Activated B cell treated with CpG ODN at 0.5 μM for 24 hours (primary cell): ENCODE measurements around the gene MICALL1. TPM values are rescaled to one million over a fixed set of nuclear protein-coding genes. Genes with fewer than 3 reads are reported as not detected.

ENCODE experiments used
- ATAC-seq: fragments of 200-7000 bp; cut with Tn5 transposase; one replicate; pipeline ENCODE4 v1.10.0; 2021; ENCODE audit warnings: low read depth, mild to moderate bottlenecking, moderate library complexity
- CTCF ChIA-PET: fragments of 350-600 bp; sonication (Branson Sonifier 250); formaldehyde crosslinking; loops from one replicate; lab custom pipeline; 2021; ENCODE audit warnings: antibody characterized with exemption; lab: Charles Lee
- POLR2A ChIA-PET: fragments of 350-600 bp; sonication (Branson Sonifier 250); formaldehyde crosslinking; loops from one replicate; lab custom pipeline; 2021; ENCODE audit warnings: antibody characterized with exemption; lab: Charles Lee
- DNase-seq: peaks from one replicate; pipeline ENCODE4 v3.0.0; 2022
- H3K27ac Mint-ChIP-seq: one replicate; pipeline ENCODE4 v1.8.0; 2020; ENCODE audit warnings: mixed read lengths
- H3K27me3 Mint-ChIP-seq: one replicate; pipeline ENCODE4 v1.8.0; 2021; ENCODE audit warnings: mixed read lengths
- H3K36me3 Mint-ChIP-seq: one replicate; pipeline ENCODE4 v1.8.0; 2021; ENCODE audit warnings: low read depth, mixed read lengths
- H3K4me1 Mint-ChIP-seq: one replicate; pipeline ENCODE4 v1.8.0; 2021; ENCODE audit warnings: mixed read lengths
- H3K4me3 Mint-ChIP-seq: one replicate; pipeline ENCODE4 v1.8.0; 2020; ENCODE audit warnings: mild to moderate bottlenecking, mixed read lengths
- H3K9me3 Mint-ChIP-seq: one replicate; pipeline ENCODE4 v1.8.0; 2020; ENCODE audit warnings: mixed read lengths
- intact Hi-C: fragments of 100-400 bp; cut with micrococcal nuclease; formaldehyde crosslinking; loops from one replicate; pipeline ENCODE4 v1.15.1; 2024
- total RNA-seq: library from RNA; stranded (reverse); gene quantifications from 2 replicates; pipeline ENCODE4 v1.2.3, GENCODE V29; 2022
- TF ChIP-seq, protein P1 (sequence below): fragments of 200-600 bp; IDR thresholded peaks from one replicate; pipeline ENCODE4 v1.8.0; 2022; ENCODE audit warnings: antibody characterized with exemption, mild to moderate bottlenecking

MICALL1 gene
- total RNA-seq, 1 donor from 2014 or later = 27.6 TPM

DNA sequence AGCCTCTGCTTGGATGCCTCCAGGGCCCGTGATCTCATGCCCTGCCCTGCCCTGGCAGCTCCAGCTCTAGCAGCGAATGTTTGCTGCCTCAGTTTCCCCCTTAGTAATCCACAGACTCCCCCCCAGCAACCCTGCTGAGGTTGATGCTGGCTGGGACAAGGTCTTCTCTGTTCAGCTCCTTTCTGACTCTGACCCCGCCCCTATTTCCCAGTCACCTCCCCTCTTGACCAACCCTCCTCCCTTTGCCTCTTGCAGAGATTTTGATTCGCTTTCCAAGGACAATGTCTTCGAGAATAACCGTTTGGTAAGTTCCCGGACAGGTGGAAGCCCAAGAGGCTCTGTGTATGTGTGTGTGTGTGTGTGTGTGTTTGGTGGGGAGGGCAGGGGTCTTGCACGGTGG lies 5.6 kb downstream of the MICALL1 start:
- DNase-seq (no peak), ATAC-seq (no peak)
- H3K36me3 Mint-ChIP-seq = peaks cover 25% of the 10 kb centered on the region
- no peaks in the 10 kb centered on the region for H3K27me3 Mint-ChIP-seq
- H3K27ac Mint-ChIP-seq = no peak overlapping the region
- no peak overlapping the region for H3K4me3 Mint-ChIP-seq
- CTCF ChIA-PET = interaction anchor here (1.3 kb wide), 1 partner anchor 13 kb away, joined by 3 read pairs; no protein-coding TSS in a partner anchor
- H3K4me1 Mint-ChIP-seq = peaks cover 13% of the 10 kb centered on the region
- H3K9me3 Mint-ChIP-seq = no peaks in the 10 kb centered on the region
- TF ChIP-seq, protein P1, sequence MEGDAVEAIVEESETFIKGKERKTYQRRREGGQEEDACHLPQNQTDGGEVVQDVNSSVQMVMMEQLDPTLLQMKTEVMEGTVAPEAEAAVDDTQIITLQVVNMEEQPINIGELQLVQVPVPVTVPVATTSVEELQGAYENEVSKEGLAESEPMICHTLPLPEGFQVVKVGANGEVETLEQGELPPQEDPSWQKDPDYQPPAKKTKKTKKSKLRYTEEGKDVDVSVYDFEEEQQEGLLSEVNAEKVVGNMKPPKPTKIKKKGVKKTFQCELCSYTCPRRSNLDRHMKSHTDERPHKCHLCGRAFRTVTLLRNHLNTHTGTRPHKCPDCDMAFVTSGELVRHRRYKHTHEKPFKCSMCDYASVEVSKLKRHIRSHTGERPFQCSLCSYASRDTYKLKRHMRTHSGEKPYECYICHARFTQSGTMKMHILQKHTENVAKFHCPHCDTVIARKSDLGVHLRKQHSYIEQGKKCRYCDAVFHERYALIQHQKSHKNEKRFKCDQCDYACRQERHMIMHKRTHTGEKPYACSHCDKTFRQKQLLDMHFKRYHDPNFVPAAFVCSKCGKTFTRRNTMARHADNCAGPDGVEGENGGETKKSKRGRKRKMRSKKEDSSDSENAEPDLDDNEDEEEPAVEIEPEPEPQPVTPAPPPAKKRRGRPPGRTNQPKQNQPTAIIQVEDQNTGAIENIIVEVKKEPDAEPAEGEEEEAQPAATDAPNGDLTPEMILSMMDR = no peak
- intact Hi-C loops = no loop called here
- POLR2A ChIA-PET = no interaction called here

DNA sequence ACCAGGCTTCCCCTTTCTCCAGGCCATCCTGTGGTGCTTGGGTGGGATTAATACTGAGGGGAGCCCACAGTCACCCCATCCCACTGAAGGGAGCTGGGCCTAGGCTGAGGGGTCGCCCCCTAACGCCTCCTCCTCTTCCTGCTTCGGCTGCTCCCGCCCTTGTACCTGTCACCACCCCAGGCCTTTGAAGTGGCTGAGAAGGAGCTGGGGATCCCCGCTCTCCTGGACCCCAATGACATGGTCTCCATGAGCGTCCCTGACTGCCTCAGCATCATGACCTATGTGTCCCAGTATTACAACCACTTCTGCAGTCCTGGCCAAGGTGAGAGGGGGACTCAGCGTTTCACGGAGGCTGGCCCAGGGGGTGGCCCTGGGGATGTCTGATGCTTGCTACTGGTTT lies 6.1 kb downstream of the MICALL1 start:
- peaks cover 25% of the 10 kb centered on the region for H3K36me3 Mint-ChIP-seq
- ATAC-seq (no peak), DNase-seq (no peak)

DNA sequence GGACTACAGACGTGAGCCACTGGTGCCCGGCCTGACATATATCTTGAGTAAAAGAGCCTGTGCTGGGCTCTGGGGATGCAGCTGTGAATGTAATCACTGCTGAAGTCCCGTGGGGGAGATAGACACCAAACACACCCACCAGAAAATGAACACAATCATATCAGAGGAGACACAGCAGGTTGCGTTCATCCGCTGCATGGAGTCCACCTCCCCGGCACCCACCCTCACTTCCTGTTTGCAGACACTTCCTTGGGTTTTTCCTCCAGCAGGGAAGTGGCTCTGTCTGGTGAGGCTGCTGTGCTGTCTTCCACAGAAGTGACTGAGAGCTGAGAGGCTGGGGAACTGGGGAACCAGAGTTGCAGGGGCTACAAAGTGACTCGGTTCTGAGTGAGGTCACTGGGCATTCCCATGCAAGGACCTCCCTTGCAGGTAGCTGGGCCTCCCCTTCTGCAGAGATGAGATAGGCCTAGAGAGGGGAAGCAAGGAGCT lies 7.2 kb downstream of the MICALL1 start:
- Mint-ChIP-seq H3K27ac (no peak overlapping the region), H3K4me1 (peaks cover 3% of the 10 kb centered on the region), H3K4me3 (no peak overlapping the region), H3K36me3 (peaks cover 35% of the 10 kb centered on the region), H3K27me3 (no peaks in the 10 kb centered on the region), H3K9me3 (no peaks in the 10 kb centered on the region)
- DNase-seq = no peak
- POLR2A ChIA-PET = no interaction called here
- TF ChIP-seq, protein P1 = no peak
- CTCF ChIA-PET = no interaction called here
- ATAC-seq = no peak
- intact Hi-C loops = no loop called here

More for the DNA sequence above, 6.1 kb downstream of the MICALL1 start:
- Mint-ChIP-seq H3K9me3 (no peaks in the 10 kb centered on the region), H3K27me3 (no peaks in the 10 kb centered on the region), H3K27ac (no peak overlapping the region), H3K4me3 (no peak overlapping the region), H3K4me1 (peaks cover 8% of the 10 kb centered on the region)
- ChIA-PET POLR2A (no interaction called here), CTCF (no interaction called here)
- intact Hi-C loops = no loop called here
- TF ChIP-seq, protein P1 = no peak

GRCh38 chr22:37916311-37916710 lies 10.2 kb downstream of the MICALL1 start:
- Mint-ChIP-seq H3K4me3 (no peak overlapping the region), H3K27me3 (no peaks in the 10 kb centered on the region), H3K4me1 (peaks cover 12% of the 10 kb centered on the region), H3K36me3 (peaks cover 39% of the 10 kb centered on the region), H3K9me3 (no peaks in the 10 kb centered on the region), H3K27ac (no peak overlapping the region)
- intact Hi-C loops = no loop called here
- ATAC-seq = no peak
- TF ChIP-seq, protein P1 = no peak
- DNase-seq = no peak
- ChIA-PET CTCF (interaction anchor here (0.6 kb wide), 1 partner anchor 32 kb away, joined by 3 read pairs; no protein-coding TSS in a partner anchor), POLR2A (no interaction called here)

GRCh38 chr22:37917874-37918548 lies 11.9 kb downstream of the MICALL1 start:
- H3K9me3 Mint-ChIP-seq = no peaks in the 10 kb centered on the region
- ATAC-seq (peak; percentile 47), DNase-seq (no peak)
- H3K4me3 Mint-ChIP-seq = no peak overlapping the region
- ChIA-PET POLR2A (no interaction called here), CTCF (no interaction called here)
- no peaks in the 10 kb centered on the region for H3K27me3 Mint-ChIP-seq
- peak overlapping the region; percentile 53 for H3K27ac Mint-ChIP-seq
- TF ChIP-seq, protein P1 = no peak
- H3K4me1 Mint-ChIP-seq = peaks cover 12% of the 10 kb centered on the region
- H3K36me3 Mint-ChIP-seq = peaks cover 37% of the 10 kb centered on the region
- intact Hi-C loops = no loop called here
